HG03060 (cell line): ENCODE data around the gene RIC3.
A peak's percentile ranks its signal among the peaks of the same experiment; 100 is the strongest.

Source experiments
- ATAC-seq: cut with Tn5 transposase; IDR thresholded peaks from one replicate; pipeline ENCODE4 v1.9.1; 2021; ENCODE audit warnings: low read depth, moderate number of reproducible peaks; ENCODE audit not compliant: unreplicated experiment

Gene RIC3

DNA sequence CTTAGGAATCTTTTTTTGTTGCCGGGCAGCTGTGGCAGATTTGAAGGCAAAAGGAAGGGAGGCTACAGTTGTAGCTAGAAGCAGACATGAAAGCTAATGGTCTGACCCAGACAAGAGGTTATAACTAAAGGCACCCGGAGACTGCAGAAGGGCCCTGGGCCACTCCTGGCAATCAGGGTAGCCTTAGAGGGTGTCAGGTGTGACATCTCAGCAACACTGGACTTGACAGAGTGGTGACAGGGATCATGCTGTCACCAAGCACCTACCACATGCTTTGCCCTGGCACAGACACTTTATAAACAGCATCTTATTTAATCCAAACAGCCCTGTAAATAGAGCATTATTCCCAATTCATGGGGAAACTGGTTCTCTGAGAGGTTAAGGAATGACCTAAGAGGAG lies 62.1 kb downstream of the RIC3 start:
- no peak for ATAC-seq

DNA sequence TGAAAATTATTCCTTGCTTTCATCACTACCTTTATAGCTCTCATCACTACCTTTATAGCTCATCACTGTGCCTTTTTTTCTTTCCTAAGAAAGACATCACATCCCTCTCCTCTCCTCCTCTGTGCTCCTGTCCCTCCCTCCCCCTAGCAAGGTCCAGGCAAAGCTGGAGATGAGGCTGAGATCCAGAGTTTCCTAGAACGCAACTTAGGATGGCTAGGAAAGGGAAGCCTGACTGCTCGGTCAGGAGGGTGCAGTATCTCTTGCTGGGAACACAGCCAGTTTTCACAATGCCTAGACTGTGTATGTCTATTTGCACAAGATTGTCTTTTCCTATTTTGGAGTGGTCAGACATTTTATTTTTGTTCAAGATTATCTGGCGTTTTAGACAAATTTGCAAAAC lies 63.2 kb downstream of the RIC3 start:
- ATAC-seq = no peak

DNA sequence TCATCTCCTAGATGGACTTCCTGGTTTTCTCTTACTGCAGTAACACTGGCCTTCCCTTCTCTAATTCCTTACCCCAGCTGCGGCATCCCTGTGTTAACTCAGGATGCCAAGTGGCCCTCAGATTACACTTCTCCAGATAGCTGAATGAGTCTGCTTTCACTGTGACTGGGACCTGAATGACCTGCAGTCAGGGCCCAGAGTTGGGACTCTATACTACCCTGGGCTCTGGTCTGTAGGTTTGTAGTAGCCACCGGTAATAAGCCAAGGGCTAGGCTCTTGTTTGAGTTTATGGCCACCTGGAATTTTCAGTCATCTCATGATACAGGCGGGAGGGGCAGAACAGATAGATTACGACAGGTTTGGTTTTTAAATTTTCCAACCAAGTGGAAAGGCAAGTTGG lies 63.7 kb downstream of the RIC3 start:
- no peak for ATAC-seq

DNA sequence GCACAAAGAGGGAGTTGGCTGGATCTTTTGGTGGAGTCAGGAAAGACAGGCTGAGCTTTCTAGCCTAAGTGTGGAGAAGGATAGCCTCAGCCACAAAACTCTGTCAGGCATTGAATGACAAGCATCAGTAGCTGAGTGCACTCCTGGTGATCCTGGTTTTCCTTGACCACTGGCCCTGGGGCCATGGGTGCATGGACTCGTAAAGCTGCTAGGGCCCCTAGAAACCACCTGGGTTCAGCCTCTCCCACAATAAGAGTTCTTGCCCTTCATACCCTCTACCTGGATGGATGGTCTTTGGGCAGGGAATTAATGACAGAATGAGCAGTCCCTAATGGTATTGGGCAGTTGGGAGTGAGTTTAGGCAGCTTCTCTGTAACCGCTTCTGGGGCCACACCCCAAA lies 64.9 kb downstream of the RIC3 start:
- ATAC-seq = no peak

DNA sequence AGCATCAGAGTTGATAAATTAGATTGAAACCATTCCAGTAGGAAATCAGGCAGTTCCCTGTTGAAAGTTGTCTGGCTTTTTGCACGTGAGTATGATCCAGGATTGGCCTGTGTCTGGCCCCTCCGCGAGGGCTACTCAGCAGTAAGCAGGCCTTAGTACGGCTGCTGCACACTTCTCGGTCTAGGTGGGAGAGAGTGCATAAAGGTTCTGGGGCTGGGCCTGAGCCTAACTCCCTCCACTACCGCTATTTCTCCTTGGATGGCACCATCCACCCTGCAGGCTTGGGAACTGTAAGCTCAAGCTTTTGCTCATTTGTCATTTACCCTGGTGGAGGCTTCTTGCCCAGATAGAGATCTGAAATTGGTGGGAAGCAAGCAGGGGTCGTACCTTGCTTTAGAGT lies 65.9 kb downstream of the RIC3 start:
- ATAC-seq = no peak

DNA sequence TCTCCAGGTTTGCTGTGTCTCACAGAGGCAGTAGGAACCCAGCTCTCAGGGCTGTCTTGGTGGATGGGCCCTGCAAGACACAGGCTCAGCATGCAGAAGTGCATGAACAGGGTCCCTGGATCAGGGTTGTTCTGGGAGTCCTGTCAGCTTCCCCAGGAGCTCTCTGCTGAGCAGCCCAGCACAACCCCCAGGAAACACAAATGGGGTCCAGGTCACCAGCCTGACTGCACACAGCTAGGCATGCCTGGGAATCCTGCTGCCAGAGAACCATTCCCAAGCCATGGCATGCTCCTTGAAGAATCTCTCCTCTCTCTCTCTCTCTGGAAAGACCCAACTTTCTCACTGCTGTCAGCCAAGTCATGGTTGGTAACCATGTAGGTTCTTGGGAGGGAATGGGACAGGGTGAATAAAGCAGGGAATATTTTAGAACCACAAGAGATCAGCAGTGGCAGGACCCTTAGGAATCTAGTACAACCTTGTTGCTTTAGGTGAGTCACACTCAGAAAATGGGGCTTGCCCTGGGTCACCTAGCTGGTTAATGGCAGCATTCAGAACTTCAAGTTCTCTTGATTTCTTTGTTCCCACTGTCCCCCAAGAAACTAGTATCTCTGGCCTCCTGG lies 66.4 kb downstream of the RIC3 start:
- ATAC-seq = no peak

DNA sequence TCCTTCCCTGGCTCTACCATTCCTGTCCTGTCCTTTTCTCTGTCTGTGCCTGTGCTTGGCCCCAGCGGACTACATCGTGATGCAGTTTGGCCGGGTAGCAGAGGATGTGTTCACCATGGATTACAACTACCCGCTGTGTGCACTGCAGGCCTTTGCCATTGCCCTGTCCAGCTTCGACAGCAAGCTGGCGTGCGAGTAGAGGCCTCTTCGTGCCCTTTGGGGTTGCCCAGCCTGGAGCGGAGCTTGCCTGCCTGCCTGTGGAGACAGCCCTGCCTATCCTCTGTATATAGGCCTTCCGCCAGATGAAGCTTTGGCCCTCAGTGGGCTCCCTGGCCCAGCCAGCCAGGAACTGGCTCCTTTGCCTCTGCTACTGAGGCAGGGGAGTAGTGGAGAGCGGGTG lies 67.4 kb downstream of the RIC3 start:
- ATAC-seq = no peak

DNA sequence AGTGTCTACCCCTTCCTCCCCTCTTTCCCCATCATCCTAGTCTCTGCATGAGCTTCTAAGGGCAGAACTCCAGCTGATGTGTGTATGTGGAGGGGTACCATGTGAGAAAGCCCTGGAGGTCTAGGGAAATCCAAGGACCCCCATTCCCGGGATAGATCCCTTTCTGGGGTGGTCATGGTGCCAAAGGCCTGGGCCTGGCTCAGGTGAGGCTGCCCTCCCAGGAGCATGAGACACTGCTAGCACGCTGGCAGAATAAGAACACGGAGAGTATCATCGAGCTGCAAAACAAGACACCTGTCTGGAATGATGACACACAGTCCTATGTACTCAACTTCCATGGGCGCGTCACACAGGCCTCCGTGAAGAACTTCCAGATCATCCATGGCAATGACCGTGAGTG lies 68.2 kb downstream of the RIC3 start:
- ATAC-seq = no peak

DNA sequence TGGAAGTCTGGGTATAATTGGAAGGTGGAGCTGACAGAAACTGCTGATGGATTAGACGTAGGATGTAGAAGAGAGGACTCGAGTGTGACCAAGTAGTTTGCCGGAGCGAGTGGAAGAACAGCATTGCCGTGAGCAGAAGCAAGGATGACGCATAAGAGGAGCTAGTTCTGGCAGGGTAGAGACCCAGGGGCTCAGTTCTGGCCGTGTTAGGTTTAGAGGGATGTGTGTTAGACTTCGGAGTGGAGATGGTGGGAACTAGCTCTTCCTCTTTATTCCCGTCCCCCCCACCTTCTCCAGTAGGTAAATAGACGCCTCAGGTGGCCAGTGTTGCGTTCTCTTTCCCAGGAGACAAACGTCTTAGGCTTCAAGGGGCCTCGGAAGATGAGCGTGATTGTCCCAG lies 68.7 kb downstream of the RIC3 start:
- ATAC-seq = no peak

DNA sequence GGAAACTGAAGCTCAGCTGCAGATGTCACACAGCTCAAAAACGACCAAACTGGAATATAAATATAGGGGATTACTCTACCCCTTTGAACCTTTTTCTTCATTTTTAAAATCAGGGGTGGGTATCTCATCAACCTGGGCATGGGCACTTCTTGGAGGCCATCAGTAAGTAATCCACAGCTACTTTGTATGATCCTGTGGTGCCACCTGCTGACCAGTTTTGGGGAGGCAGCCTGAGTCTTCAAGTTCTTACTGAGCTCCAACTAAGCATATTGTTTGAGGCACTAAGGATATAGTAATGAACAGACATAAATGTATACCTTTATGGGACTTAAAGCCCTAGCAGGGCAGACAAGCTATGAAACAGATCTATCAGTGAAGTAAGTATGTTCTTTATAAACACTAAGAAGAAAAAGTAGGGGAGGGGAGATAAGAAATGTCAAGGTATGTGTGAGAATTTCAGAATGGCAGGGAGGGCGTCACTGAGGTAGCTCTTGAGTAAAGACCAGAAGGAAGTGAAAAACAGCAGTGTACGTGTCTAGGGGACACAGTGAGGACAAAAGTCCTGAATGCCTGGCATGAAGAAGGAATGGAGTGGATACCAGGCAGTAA lies 69.4 kb downstream of the RIC3 start:
- ATAC-seq = peak; percentile 54

DNA sequence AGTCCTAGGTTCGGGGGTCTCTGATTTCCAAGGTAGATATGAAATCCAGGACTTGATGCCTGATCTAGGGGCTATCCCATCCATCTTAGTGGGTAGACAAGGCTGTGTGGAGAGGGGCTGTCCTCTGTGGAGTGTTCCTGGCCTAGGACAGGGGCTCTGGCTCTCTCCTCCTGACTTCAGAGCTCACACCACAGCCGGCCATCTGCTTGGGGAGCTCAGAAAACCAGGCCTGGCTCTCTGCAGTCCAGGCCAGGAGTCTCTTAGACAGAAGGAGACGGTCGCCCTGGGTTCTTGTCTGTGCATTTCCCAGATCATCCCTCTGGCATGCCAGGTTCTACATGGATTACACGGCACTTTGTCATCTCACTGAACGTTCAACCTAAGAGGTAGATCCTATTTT lies 69.9 kb downstream of the RIC3 start:
- no peak for ATAC-seq

DNA sequence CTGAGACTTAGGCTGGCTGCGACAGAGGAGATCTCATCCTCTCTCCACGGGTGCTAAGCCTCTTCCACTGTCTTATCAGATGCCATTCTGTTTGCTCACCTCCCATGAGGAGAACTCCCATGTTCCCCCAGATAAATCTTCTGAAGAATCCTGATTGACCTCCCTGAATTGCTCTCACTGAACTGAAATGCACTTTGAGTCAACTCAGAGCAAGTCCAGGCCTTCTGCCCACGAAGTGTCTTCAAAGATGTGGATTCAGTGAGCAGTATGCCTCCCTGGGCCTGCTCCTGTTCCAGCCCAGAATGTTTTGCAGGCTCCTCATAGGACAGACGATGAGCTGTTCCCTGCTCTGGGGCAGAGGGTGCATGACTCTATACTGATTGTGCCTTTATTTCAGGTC lies 70.5 kb downstream of the RIC3 start:
- ATAC-seq = no peak

DNA sequence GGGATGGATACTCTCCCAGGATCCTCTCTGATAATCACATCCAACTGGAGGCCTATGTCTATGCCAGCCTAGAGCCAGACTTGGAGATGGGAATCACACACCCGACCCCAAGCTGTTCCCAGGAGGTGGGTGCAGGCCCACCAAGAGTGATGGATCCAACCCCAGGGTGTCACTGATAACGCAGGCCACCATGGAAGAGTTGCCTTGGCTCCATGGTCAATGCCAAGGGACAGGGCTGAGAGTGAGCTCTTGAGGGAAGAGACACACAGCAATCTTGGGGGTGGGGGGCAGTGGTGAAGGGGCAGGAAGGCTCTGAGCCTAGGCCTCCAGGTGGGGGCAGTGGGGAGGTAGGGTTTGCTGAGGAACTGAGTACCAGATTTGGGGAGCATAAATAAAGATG lies 70.9 kb downstream of the RIC3 start:
- ATAC-seq = no peak

DNA sequence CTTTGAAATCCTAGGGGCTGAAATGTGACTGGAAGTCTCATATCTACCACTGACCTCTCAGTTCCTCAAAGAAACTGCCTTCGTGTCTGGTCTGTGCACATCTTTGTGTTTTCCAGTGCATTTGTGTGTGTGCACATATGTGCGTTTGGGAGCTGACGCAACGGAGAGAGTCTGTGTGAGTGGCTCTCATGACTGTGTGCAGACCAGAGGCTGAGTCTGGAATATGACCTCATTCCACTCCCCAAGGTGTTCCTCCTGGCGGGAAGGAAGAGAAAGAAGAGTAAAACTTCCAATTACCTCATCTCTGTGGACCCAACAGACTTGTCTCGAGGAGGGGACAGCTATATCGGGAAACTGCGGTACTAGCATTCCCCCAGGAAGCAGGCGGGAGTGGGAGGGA lies 71.4 kb downstream of the RIC3 start:
- ATAC-seq = no peak

DNA sequence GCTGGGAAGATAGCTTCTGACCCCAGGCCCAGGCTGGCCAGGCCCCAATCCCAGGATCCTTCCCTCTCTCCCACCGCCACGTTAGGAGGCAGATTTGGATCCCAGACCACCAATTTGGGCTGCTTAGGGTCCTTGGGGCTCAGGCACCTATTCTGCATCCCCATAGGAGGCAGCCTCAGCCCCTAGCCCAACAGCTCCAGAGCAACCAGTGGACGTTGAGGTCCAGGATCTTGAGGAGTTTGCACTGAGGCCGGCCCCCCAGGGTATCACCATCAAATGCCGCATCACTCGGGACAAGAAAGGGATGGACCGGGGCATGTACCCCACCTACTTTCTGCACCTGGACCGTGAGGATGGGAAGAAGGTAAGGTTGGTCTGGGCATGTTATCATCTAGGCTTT lies 71.8 kb downstream of the RIC3 start:
- no peak for ATAC-seq

DNA sequence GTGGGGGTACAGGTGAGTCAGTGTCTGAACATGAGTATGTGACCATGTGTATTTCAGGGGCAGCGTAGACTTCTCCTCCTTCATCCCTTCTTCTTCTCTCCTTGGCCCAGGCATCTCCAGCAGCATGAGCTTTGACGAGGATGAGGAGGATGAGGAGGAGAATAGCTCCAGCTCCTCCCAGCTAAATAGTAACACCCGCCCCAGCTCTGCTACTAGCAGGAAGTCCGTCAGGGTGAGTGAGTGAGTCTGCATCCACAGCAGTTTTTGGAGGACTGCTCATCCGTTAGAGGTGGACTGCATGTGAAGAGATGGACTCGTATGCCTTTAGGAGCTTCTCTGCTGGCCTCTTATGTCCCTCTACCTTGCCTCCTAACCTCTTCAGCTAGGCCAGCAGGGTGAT lies 72.2 kb downstream of the RIC3 start:
- ATAC-seq = no peak

DNA sequence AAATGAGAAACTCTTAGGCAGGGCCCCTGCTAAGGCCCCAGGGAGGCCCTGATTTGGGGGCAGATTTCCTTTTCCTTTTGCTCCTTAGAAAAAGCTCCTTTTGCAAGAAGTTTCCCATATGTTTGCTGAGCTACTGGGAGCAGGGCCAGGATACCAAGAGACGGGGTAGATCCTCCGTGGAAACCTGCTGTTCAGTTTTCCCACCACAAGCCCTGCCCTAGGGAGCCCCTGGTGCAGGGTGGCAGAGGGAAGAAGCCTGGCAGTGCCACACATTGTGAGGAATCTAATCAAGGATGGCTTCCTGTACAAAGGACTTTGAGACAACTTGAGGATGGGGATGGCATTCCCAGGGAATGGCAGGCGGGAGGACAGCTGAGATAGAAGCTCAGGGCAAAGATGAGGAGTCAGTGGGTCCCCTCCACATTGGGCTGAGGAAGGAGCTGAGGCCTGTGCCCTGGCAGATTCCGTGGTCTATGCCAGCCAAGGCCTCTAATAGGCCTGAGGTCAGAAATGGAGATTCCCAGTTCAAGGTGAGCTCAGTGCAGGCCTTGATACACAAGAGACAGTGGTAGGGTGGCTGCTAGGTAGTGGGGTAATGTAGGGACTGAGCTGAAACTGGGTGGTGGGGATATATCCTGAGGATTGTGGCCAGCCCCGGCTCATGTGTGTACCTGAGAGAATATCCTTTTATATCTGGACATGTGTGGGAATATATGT lies 72.9 kb downstream of the RIC3 start:
- ATAC-seq = no peak

DNA sequence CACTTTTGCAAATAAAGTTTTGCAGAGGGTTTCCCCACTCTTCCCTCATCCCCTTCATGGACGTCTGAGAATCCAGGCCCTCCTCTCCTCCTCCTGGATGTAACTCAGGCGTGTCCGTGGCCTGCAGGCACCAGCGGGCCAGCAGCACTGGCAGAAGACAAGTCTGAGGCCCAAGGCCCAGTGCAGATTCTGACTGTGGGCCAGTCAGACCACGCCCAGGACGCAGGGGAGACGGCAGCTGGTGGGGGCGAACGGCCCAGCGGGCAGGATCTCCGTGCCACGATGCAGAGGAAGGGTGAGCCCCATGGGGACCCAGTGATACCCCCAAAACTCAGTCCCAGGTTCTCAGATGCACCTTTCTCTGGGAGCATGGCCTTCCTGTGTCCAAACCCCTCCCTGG lies 73.5 kb downstream of the RIC3 start:
- ATAC-seq = no peak

DNA sequence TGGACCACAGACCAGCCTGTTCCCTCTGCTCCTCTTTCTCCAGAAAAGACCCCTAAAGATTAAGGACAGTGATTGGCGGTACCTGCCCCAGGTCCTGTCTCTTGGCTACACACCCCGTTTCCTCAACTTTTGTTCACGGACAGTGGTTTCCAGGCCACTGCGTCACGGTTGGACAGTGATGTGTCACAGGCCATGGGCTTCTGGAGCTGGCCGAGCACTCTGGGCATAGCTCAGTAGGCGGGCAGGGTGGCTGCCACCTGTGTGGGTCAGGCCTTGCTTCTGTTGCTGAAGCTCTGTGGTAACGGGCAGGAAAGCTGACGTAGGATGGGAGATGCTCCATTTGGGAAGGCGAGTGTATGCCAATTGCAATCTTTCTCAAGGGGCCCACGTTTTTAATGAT lies 74.2 kb downstream of the RIC3 start:
- ATAC-seq = no peak

DNA sequence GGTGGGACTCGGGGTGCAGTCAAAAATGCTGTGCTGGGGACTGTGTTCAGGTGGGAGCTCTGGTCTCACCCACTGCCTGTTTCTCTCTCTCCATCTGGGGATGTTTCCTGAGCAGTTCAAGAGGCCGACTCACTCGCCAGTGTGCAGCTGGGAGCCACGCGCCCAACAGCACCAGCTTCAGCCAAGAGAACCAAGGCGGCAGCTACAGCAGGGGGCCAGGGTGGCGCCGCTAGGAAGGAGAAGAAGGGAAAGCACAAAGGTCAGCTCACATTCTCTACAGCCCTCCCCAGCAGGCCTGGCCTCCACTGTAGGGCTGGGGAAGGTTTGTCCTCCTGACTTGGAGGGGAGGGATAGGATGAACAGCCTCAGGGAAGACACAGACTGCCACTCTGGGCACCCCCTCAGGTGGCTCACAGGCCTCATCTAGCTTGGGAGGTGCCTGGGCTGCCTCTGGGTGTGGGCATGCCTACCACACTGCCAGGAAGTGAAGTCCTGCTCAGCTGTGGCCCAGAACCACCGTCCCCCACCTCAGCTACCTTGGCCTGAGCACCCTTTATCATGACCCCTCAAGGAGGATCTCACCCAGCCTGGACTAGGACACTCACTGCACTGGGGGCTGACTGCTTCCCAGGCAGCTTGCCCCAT lies 74.8 kb downstream of the RIC3 start:
- no peak for ATAC-seq

DNA sequence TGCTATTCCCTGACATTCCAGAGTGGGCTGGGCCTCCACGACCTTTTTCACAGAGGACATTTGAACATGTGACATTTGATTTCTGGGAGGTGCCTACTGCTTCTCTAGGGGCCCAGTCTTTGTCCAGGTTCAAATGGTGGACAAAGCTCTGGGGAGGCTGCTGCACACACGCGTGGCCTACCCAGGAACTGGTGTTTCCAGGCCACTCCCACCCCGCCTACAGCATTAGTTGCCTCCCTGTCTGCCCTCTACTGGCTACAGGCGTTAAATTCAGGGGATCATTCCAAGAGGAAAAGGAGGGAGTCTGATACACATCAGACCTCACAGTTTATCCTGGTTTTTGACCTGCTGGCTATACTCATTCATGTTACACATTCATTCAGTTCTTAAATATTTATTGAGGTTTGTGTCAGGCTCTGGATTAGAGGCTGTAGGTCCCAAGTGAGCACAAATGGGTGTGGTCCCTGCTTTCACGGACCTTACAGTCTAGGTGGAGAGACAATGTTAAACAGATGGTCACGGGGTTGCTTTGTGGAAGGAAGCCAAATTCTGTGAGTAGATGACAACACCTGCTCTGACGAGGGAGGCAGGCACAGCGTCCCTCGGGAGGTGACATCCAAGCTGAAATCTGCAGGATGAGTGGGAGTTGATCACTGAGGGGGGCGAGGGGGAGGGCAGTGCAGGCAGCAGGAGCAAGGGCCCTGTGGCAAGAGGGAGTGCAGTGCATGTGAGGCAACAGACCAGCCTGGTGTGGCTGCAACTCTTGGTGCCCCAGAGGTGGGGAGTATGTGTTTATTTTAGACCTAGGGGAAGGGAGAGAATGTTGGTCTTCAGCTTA lies 76.0 kb downstream of the RIC3 start:
- ATAC-seq = peak; percentile 47
